ENCODE data around the gene GRID1.

GRCh38 chr10:85792533-85792858 lies 574.1 kb downstream of the GRID1 start:
- TF ChIP-seq POLR2A (IDR thresholded peaks at IDR 0.05): no peak
- TF ChIP-seq CTCF (IDR thresholded peaks at IDR 0.05): no peak
- no peak for TF ChIP-seq POLR2AphosphoS5 (IDR thresholded peaks at IDR 0.05)

Data from breast epithelium (tissue), 3 donors.